GM19025 (cell line): ENCODE results near the gene GON7.
A peak's percentile ranks its signal among the peaks of the same experiment; 100 is the strongest.
"Not testable (repeated sequence)": the region's sequence is repeated elsewhere in the genome, so short reads cannot be mapped to it uniquely, and the experiment has no call there.

Experiments used
- ATAC-seq: cut with Tn5 transposase; IDR thresholded peaks from one replicate; pipeline ENCODE4 v1.9.1; 2021; ENCODE audit warnings: mild to moderate bottlenecking, low read depth, moderate library complexity; ENCODE audit not compliant: unreplicated experiment

Gene GON7, protein sequence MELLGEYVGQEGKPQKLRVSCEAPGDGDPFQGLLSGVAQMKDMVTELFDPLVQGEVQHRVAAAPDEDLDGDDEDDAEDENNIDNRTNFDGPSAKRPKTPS

DNA sequence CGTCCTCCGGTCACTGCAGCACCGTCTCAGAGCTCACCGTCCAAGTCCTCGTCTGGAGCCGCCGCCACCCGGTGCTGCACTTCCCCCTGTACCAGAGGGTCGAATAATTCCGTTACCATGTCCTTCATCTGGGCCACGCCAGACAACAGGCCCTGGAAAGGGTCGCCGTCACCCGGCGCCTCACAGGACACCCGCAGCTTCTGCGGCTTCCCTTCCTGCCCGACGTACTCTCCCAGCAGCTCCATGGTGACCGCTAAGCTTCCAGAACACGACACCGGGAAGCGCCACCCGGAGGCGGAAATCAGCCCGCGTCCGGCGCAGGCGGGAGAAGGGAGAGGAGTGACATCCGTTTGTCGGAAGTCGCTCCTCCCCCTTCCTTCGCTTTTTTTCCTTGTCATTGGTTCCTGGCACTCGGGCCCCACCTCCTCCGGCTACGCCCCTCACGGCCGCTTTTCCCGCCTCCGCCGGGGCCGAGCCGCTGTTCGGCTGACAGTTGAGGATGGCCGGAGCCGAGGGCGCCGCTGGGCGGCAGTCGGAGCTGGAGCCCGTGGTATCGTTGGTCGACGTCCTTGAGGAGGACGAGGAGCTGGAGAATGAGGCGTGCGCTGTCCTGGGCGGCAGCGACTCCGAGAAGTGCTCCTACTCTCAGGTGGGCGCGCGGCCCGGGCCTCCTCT is at the start of gene GON7, which contains the start of gene UBR7:
Gene GON7 (minus strand): TSS at position 273 of the 675 bp plus-strand sequence. CDS start 28 bp downstream, at position 245.
Gene UBR7 (plus strand): TSS at position 464 of the 675 bp plus-strand sequence. CDS start 36 bp downstream, at position 500.
- ATAC-seq = peak; percentile 77

DNA sequence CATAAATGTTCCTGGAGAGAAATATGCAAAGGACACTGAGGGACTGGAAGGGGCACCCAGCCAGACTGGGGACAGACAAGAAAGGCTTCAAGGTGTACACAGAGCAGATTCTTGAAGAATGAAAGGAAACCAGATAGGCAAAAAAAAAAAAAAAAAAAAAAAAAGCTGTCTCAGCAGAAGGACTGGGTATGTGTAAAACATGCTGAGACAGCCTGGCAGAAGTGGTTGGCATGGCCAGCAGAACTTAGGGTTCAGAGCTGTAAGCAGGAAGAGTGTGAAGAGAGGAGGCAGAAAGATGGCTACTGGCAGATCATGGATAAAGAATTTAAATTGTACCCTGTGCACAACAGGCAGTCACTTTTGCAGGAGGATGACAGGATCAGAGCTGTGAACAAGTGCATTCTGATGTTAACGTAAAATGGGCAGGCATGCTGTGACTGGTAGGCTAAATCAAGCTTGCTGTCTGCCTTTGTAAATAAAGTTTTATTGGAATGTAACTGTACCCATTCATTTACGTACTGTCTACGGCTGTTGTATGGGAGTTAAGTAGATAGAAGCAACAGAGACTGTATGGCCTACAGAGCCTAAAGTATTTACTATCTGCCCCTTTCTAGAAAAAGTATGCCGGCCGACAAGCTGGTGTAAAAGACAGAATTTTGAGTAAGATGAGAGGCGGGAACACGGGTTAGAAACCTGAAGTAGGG is 42.4 kb upstream of the GON7 start:
- no peak for ATAC-seq

DNA sequence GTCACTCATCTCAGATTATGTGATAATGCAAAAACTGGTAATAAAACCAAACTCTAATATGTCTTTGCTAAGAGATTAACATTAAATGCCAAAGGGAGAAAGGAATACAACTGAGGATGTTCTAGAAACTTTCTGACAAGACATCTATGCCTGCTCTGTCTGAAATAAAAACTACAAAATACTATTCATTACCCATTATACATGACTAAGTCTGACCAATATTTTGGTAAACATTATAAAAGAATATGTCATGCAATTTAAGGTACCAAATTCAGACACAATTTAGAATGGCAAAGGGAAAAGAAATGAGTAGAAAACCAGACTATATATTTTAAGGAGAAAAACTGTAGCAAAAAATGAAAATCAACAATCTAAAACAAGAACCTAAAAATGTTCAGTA is 39.7 kb upstream of the GON7 start:
- no peak for ATAC-seq

DNA sequence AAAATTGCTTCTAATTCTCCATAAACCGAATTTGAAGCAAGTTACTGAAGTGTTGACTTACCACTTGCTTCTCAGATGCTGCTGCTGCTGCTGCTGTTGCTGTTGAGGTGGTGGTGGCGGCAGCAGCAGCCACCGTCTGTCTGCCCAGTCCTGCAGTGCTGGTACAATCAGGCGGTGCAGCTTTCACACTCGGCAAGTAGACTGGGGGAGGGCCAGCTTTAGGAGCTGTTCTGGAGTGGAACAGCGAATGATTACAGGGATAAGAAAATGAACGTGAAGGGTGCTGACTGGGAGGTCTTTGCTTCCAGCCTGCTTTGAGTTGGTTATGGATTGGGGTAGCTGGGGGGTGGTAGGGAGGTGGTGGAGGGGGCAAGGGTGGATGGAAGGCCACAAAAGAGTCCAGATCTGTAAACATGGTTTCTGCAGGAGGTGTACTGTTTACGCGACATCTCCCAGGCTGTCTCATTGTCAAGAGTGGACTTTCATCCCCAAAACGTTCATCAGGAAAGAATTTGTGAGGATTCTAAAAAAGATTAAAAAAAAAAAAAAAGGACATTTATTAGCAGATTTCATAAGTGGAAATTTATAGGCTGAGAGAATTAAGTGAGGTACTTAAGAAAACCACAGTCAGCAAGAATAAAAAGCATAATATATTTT is 39.0 kb upstream of the GON7 start:
- ATAC-seq = no peak

DNA sequence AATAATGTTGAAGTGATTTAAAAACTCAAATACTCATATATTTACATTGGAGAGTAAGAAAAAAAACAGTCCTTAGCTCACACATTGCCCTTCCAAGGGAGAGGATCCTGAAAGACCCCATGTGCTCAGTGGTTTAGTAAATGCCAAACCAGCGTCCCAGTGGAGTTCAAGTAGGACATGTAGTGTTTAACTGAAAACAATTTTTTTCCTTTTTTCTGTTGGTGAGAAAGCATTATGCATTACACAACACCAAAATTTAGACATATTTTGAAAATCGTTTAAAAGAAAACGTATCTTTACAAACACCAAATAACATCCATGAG is 33.8 kb upstream of the GON7 start:
- ATAC-seq = no peak

DNA sequence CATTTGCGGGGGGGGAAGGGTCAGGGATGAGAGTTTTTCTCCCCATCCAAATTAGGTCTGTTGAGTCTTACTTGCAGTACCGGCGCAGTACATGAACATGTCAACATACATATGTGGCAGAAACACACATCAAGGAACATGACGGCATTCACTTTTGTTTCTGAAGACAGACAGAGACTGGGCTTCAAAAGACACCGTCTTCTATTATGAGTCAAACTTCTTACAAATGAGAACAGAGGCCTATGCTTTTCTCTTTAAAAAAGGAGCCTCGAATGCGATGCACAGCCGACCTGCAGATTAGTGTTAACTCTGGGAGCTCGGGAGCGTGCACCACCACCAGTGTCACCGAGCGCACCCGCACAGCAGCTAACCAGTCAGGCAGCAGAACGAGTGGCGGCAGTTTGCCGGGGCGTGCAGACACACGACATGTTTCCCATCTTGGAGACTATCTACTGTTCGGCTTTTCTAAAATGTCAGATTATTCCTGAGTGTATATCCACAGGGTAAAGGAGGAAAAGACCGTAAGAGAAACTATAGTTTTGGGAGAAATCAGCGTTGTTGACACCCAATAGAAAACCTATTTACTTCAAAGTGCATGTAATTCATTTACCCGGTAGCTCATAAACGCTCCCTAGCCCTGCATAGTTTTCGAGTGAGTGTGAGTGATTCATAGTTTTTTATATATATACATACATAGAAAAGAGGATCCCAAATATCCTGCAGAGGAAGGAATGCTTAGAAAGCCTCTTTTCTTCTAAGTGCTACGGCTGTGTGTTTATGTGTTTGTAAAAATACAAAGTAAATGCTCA is 33.2 kb upstream of the GON7 start:
- no peak for ATAC-seq

DNA sequence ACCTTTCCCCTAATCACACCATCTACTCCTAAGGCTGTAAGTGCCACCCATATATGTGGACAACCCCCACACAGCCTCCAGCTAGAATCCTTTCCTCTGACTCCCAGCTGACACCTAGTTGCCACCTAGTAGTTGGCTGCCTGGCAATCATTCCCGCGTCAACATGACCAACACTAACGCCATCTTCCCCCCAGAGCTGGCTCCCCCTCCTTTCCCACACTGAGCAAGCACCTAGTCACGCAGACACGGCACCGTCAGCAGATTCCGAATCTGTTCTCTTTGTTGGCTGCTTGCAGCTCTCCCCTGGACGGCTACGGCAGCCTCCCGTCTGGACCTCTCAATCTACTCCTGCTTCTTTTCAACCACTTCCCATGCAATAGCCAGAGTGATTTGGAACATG is 27.9 kb upstream of the GON7 start:
- no peak for ATAC-seq

DNA sequence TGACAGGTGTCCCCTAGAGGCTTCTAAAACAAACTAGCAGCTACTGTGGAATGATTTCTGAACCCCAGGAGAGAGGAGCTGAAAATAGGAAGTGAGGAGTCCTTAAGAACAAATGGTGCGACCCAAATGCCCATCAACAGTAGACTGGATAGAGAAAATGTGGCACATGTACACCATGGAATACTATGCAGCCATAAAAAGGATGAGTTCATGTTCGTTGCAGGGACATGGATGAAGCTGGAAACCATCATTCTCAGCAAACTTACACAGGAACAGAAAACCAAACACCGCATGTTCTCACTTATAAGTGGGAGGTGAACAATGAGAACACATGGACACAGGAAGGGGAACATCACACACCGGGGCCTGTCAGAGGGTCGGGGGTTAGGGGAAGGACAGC is 26.2 kb upstream of the GON7 start:
- not testable (repeated sequence) for ATAC-seq

DNA sequence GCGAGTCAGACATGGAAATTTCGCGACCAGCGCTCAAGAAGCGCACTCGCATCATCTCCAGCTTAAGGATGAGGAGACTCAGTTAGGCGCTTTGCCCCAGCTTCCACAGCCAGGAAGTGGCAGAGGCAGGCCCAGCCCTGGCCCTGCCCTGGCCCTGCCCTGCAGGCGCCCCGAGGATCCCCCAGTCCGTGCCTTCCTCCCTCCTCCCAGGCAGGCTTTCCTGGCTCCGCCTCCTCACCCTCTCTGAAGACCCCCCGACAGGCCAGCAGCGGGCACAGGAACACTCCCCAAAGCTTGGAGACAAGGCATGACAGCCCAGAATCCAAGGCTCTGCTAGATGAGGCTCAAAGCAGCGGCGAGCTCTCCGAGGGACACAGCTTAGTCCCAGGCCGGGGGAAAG is 25.3 kb upstream of the GON7 start:
- ATAC-seq = no peak

DNA sequence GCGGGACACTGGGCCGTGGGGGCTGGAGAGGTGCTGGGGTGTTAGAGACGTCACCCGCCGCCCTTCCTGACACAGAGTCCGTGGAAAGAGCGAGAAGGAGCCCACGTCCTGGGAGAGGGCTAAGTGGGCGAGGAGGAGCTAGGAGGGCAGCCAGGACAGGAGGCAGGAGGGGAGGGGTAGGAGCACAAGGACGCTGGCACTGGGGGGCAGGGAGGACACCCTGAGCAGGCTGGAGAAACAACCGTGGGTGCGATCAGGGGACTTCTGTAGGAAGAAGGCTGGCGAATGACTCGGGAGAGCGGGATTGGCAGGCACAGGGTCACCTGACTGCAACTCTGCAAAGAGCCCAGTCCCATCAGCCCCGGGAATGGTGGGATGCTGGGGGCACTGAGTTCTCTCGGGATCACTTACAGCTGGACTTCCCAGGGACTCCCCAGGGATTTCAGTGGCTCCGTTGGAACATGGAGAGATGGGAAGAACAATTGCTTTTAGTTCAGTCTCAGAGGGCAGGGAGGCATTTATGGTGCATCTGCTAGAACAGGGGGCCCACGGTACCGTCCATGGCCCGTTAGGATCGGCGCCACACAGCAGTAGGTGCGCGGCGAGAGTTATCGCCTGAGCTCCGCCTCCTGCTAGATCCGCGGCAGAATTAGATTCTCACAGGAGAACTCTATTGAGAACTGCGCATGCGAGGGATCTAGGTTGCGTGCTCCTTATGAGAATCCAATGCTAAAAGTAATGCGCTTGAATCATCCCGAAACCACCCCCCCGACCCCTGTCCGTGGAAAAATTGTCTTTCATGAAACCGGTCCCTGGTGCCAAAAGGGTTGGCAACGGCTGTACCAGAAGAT is 24.5 kb upstream of the GON7 start:
- ATAC-seq = no peak

DNA sequence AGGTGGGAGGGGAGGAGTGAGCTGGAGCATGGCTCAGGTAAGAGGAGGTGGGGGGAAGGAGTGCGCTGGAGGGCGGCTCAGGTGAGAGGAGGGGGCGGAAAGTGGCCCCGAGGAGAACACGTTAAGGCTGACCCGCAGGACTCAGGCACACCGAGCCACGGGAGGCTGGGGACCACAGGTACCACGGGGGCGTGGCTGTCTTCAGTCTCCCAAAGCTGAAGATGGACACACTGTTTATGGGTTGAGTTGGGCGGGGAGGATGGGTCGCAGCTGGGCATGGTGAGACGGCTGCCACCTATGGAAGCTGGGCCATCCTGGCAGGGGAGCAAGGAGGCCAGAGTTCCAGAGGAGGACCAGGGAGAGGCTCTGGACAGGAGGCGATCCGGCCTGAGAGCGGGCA is 23.7 kb upstream of the GON7 start:
- no peak for ATAC-seq

DNA sequence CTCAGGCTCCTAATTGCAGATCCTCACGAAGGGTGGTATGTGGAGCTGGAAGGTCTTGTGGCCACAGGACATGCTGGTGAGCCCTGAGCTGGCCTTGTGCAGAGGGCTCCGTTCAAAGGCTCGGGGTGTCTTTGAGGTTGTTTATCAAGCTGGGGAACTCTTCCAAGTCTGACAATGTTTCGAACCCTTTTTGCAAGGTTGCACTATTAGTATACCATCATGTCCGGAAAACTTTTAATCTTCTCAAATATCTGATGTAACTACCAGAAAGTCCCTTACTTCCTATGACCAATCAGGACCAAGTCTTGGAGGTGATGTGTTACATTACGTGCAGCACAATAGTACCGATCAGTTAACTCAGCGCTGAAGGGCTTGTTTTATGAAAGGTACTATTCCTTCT is 21.7 kb upstream of the GON7 start:
- ATAC-seq = no peak

DNA sequence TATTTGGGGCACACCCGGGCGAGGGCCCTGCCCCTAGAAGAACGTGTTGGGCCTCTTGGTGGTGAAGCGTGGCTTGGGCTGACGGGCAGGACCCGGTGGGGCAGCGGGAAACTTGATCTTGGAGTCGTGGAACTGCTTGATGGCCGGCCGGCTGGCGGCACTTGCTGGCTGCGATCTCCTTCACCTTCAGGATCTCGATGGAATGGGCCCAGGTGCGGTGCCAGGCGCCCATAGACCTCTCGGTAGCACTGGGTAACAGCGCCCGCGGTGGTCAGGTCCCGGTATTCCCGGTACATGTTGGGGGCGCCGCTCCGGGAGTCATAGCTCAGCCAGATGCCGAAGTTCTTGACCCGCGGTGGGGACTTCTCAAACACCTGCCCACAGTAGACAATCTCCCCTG is 16.7 kb upstream of the GON7 start:
- no peak for ATAC-seq

DNA sequence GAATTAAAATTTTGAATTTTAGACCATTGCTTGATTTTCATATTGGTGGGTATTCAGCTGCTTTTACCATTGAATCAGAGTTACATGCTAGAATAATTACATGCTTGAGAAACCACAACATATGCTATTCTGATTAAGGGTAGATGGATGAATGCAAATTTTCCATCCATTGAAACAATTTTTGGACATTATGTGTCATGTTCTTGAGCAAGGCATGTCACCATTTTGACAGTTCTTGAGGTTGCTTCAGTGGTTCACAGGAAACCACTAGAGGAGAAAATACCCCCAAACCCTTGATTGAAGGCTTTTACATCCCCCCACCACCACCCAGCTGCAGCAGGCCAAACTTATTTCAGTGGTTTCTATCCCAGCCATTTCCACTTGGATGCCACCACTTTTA is 13.6 kb upstream of the GON7 start:
- no peak for ATAC-seq

DNA sequence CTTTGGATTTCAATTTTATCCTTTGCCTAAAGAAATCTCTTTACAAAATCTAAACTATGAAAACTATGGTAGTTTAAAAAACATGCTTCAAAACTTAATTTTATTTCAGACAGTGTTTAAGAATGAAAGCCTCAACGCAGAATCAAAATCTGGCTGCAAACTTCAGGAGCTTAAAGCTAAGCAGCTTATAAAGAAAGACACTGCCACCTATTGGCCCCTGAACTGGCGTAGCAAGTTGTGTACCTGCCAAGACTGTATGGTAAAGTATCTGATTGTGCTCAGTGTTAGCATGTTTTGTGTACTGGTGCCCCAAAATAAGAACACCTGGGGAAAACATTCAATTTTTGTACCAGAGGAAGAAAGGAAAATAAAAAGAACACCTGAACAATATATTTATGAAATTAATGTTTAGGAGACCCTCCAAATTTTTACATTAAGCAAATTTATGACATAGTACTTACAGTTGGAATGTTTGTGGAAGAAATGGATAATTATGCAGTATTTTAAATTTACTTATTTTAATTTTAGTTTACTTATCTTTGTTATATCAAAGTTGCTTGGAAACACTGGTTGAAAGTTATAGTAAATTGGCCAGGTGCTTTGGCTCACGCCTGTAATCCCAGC is 12.3 kb upstream of the GON7 start:
- ATAC-seq = no peak

DNA sequence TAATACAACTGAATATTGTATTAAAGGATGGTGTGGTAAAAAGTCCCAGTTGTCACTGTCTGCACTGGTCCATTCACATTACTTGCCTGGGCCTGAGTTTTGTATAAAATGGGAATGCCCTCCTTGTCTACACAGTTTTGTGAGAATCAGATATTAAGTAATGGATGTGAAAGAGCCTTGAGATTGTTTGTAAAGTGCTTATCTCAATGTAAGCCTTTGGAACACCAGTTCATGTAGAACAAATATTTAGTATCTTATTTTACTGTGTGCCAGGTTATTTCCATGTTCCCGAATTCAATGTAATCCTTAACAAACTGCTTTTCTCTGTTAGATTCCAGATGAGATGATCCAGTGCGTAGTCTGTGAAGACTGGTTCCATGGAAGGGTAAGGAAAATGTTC is 7.7 kb upstream of the GON7 start:
- ATAC-seq = no peak

DNA sequence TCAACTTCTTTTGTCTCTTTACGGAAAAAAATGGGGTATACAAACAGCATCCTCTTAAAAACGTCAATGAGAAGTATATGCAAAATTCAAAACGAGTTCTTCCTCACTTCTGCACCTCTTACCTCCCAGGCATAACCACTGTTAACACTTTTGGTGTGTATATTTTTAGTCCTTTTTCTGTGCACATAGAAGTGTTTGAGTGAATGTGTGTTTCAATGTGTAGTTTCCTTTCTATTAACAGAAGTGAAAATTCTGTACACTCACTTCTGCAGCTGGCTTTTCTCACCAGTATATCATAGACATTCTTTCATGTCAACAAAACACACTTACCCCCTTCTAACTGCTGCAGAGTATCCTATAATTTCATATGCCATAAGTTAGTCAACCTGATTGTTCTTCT is 5.6 kb upstream of the GON7 start:
- peak; percentile 62 for ATAC-seq

DNA sequence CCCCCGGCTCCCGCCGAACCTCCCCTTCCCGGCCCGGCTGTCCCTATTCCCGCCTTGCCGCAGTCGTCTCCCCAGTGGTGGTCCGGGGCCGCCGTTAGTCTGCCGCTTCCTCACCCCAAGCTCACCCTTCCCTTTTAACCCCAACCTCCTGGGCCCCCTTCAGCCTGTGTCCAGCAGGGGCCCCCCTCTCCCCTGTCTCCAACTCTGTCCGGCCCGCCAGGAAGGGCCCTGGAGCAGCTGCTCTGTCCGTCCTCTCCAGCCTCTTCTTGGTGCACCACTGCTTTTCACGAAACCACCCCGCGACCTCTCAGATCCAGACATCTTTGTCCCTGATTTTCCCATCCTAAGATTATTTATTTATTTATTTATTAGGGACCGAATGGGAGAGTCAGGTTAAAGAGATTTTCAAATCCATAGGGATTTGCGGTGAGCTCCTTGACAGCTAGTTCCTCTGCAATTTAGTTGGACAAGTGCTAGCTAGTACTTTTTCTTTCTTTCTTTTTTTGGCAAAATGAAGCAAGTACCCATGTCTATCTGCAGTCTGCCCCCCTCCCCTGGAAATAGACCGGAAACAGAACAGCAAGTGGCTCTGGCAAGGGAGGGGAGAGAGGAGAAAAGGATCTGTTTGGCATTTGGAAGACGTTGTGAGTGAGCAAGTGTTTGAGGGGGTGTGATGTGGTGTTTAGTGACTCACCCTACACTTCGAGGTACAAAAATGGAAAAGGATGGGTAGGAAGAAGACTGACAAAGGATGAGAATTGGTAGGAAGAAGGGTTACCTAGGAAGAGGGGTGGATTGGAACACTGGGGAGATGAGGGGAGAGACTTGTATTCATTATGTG is 823 bp upstream of the GON7 start:
- ATAC-seq = peak; percentile 42
